Measurements from ENCODE around the gene BRDT.

BRDT gene

DNA sequence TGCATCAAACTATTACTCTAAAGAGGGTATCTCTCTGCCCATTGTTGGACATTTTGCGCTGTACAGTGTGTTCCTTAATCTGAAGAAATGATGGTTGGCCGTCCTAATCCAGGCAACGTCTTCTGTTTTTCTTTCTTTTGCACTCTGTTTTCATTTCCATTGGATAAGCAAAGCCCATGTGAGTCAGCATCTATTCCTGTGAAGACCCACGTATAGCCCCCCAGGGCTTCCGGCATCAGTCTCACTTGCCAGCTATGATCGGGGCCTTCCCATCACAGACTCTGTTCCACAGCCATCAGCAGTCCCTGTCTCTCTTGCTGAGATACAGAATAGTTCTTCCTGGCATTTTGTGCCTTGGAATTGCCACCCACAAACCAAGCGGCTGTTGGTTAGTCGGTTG lies 29.2 kb upstream of the BRDT start:
- Histone ChIP-seq H3K4me3 (ENCODE audit: control insufficient read depth in 1 of 7, extremely low read depth in 1 of 7, insufficient read depth in 4 of 7, low read depth in 2 of 7, low read length in 6 of 7) (no peak overlapping the region), H3K27me3 (replicated peaks in 2 of 5; ENCODE audit: control insufficient read depth in 4 of 5, insufficient read depth in 5 of 5, low read length in 4 of 5) (no peaks in the 10 kb centered on the region), H3K4me1 (ENCODE audit: control extremely low read depth in 1 of 4, control insufficient read depth in 4 of 4, insufficient read depth in 4 of 4, low read length in 3 of 4) (no peaks in the 10 kb centered on the region), H3K27ac (ENCODE audit: insufficient read depth in 1 of 2, low read depth in 1 of 2, low read length in 2 of 2, poor library complexity in 1 of 2, severe bottlenecking in 2 of 2) (no peak overlapping the region), H3K36me3 (ENCODE audit: control insufficient read depth in 4 of 4, insufficient read depth in 4 of 4, low read length in 3 of 4) (no peaks in the 10 kb centered on the region), H3K9me3 (ENCODE audit: control extremely low read depth in 1 of 5, control insufficient read depth in 4 of 5, insufficient read depth in 2 of 5, low read depth in 1 of 5, low read length in 4 of 5) (no peaks in the 10 kb centered on the region)
- WGBS (ENCODE audit: insufficient coverage): 92% methylated on average over 7 of the region's 8 CpGs
- no peak for DNase-seq
- POLR2A ChIA-PET: no interaction called here
- CTCF ChIA-PET: no interaction called here

DNA sequence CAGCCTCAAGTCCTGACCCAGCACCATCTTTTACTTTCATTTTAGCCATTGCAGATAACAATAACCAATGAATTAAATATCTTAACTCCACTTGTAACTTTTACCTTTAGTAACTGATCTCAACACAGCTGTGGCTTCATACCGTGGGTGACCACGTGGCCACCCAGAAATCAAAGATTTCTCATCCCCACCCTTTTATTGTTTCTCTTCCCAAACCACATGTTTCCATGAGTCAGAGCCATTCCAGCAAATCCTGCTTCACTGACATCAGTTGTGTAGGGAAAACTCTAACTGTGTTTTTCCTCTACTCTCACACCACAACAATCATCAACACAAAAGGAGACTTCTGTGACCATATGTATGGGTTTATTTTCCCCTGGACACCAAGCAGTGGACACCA lies 25.1 kb upstream of the BRDT start:
- ChIA-PET CTCF (interaction anchor here (11.6 kb wide), 1 partner anchor 412 kb away, joined by 179 read pairs; no protein-coding TSS in a partner anchor), POLR2A (no interaction called here)
- no peaks in the 10 kb centered on the region for H3K9me3 ChIP-seq (ENCODE audit: control extremely low read depth in 1 of 5, control insufficient read depth in 4 of 5, insufficient read depth in 2 of 5, low read depth in 1 of 5, low read length in 4 of 5)
- no peak overlapping the region for H3K4me3 ChIP-seq (ENCODE audit: control insufficient read depth in 1 of 7, extremely low read depth in 1 of 7, insufficient read depth in 4 of 7, low read depth in 2 of 7, low read length in 6 of 7)
- WGBS (ENCODE audit: insufficient coverage): 100% methylated on average over 2 of the region's 2 CpGs
- H3K27me3 ChIP-seq (replicated peaks in 2 of 5; ENCODE audit: control insufficient read depth in 4 of 5, insufficient read depth in 5 of 5, low read length in 4 of 5): no peaks in the 10 kb centered on the region
- DNase-seq: no peak
- no peak overlapping the region for H3K27ac ChIP-seq (ENCODE audit: insufficient read depth in 1 of 2, low read depth in 1 of 2, low read length in 2 of 2, poor library complexity in 1 of 2, severe bottlenecking in 2 of 2)
- H3K4me1 ChIP-seq (ENCODE audit: control extremely low read depth in 1 of 4, control insufficient read depth in 4 of 4, insufficient read depth in 4 of 4, low read length in 3 of 4): no peaks in the 10 kb centered on the region
- H3K36me3 ChIP-seq (ENCODE audit: control insufficient read depth in 4 of 4, insufficient read depth in 4 of 4, low read length in 3 of 4): no peaks in the 10 kb centered on the region

DNA sequence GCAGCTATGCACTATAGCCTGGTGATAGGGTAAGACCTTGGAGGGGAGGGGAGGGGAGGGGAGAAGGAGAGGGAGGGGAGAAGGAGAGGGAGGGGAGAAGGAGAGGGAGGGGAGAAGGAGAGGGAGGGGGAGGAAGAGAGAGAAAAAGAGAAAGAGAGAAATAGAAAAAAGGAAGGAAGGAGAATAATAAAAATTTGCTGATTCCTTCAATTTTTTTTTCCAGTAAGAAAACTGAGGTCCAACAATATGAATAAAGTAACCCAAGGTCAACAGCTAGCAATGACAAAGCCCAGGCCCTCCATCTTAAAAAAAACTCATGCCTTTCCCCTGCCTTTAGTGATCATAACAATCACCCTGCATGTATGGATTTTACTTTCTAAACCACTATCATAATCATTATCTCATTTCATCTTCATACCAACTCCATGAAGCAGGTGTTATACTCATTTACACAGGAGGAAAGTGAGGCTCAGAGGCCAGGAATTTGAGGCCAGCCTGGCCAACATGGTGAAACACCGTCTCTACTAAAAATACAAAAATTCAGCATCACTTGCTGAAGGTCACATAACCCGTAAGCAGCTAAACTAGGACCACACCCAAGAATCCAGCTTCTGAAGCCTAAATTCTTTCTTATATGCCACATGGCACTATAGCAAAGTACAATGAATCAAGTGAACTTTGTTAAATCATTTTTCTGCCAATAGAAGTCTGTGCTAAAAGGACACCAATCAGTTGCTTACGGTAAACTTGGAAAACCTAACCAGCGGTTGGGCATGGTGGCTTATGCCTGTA lies 23.4 kb upstream of the BRDT start:
- no peak overlapping the region for H3K4me3 ChIP-seq (ENCODE audit: control insufficient read depth in 1 of 7, extremely low read depth in 1 of 7, insufficient read depth in 4 of 7, low read depth in 2 of 7, low read length in 6 of 7)
- H3K27ac ChIP-seq (ENCODE audit: insufficient read depth in 1 of 2, low read depth in 1 of 2, low read length in 2 of 2, poor library complexity in 1 of 2, severe bottlenecking in 2 of 2): no peak overlapping the region
- ChIA-PET CTCF (interaction anchor here (1.0 to 11.6 kb wide), 4 partner anchors 8 to 760 kb away, joined by 3 to 179 read pairs (median 4); no protein-coding TSS in a partner anchor), POLR2A (no interaction called here)
- no peaks in the 10 kb centered on the region for H3K36me3 ChIP-seq (ENCODE audit: control insufficient read depth in 4 of 4, insufficient read depth in 4 of 4, low read length in 3 of 4)
- WGBS (ENCODE audit: insufficient coverage): 100% methylated on average over 2 of the region's 4 CpGs
- H3K4me1 ChIP-seq (ENCODE audit: control extremely low read depth in 1 of 4, control insufficient read depth in 4 of 4, insufficient read depth in 4 of 4, low read length in 3 of 4): no peaks in the 10 kb centered on the region
- H3K9me3 ChIP-seq (ENCODE audit: control extremely low read depth in 1 of 5, control insufficient read depth in 4 of 5, insufficient read depth in 2 of 5, low read depth in 1 of 5, low read length in 4 of 5): no peaks in the 10 kb centered on the region
- DNase-seq: no peak
- H3K27me3 ChIP-seq (replicated peaks in 2 of 5; ENCODE audit: control insufficient read depth in 4 of 5, insufficient read depth in 5 of 5, low read length in 4 of 5): no peaks in the 10 kb centered on the region

DNA sequence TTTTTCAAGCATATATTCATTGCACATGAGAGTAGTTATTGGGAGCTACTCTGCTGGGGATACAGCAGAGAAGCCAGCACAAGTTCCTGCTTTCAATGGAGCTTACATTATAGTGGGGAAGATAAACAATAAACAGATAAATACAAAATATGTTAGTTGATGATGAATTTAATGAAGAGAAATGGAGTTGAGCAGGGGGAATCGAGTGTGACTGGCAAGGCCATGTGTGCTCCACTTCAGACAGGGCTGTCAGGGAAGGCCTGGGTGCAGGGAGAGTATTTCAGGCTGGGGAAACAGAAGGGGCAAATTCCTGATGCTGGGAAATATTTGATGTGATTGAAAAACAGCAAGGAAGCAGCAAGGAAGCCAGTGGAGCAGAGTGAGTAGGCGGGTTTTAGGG lies 21.2 kb upstream of the BRDT start:
- CTCF ChIA-PET: interaction anchor here (1.1 to 11.6 kb wide), 7 partner anchors 11 to 761 kb away, joined by 3 to 179 read pairs (median 4); no protein-coding TSS in a partner anchor
- Histone ChIP-seq H3K4me1 (ENCODE audit: control extremely low read depth in 1 of 4, control insufficient read depth in 4 of 4, insufficient read depth in 4 of 4, low read length in 3 of 4) (no peaks in the 10 kb centered on the region), H3K4me3 (ENCODE audit: control insufficient read depth in 1 of 7, extremely low read depth in 1 of 7, insufficient read depth in 4 of 7, low read depth in 2 of 7, low read length in 6 of 7) (no peak overlapping the region), H3K27me3 (replicated peaks in 2 of 5; ENCODE audit: control insufficient read depth in 4 of 5, insufficient read depth in 5 of 5, low read length in 4 of 5) (no peaks in the 10 kb centered on the region), H3K27ac (ENCODE audit: insufficient read depth in 1 of 2, low read depth in 1 of 2, low read length in 2 of 2, poor library complexity in 1 of 2, severe bottlenecking in 2 of 2) (no peak overlapping the region), H3K36me3 (ENCODE audit: control insufficient read depth in 4 of 4, insufficient read depth in 4 of 4, low read length in 3 of 4) (no peaks in the 10 kb centered on the region), H3K9me3 (ENCODE audit: control extremely low read depth in 1 of 5, control insufficient read depth in 4 of 5, insufficient read depth in 2 of 5, low read depth in 1 of 5, low read length in 4 of 5) (no peaks in the 10 kb centered on the region)
- 92% methylated on average over 2 of the region's 2 CpGs for WGBS (ENCODE audit: insufficient coverage)
- POLR2A ChIA-PET: no interaction called here
- DNase-seq: no peak

DNA sequence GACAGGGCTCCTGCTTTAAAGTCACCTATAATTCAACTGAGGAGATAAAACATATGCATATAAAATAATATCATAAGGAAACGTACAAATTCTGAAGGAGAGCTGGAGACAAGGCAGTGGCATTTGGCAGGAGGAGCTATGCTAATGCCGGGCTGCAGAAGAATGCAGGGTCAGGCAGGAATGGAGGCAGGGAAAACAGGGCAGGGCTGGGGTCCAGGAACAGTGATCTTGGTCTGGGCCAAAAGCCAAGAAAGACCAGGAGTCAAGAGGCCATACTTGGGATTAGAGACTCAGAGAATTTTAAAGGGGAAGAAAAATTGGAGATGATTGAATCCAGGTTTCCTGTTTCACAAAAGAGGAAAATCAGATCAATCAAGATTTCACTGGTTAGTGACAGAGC lies 20.0 kb upstream of the BRDT start:
- Histone ChIP-seq H3K9me3 (ENCODE audit: control extremely low read depth in 1 of 5, control insufficient read depth in 4 of 5, insufficient read depth in 2 of 5, low read depth in 1 of 5, low read length in 4 of 5) (no peaks in the 10 kb centered on the region), H3K27me3 (replicated peaks in 2 of 5; ENCODE audit: control insufficient read depth in 4 of 5, insufficient read depth in 5 of 5, low read length in 4 of 5) (no peaks in the 10 kb centered on the region), H3K4me3 (ENCODE audit: control insufficient read depth in 1 of 7, extremely low read depth in 1 of 7, insufficient read depth in 4 of 7, low read depth in 2 of 7, low read length in 6 of 7) (no peak overlapping the region), H3K27ac (ENCODE audit: insufficient read depth in 1 of 2, low read depth in 1 of 2, low read length in 2 of 2, poor library complexity in 1 of 2, severe bottlenecking in 2 of 2) (no peak overlapping the region), H3K36me3 (ENCODE audit: control insufficient read depth in 4 of 4, insufficient read depth in 4 of 4, low read length in 3 of 4) (no peaks in the 10 kb centered on the region), H3K4me1 (ENCODE audit: control extremely low read depth in 1 of 4, control insufficient read depth in 4 of 4, insufficient read depth in 4 of 4, low read length in 3 of 4) (no peaks in the 10 kb centered on the region)
- POLR2A ChIA-PET: no interaction called here
- WGBS (ENCODE audit: insufficient coverage): 100% methylated on average over 1 of the region's 2 CpGs
- CTCF ChIA-PET: interaction anchor here (0.7 to 11.6 kb wide), 6 partner anchors 10 to 763 kb away, joined by 3 to 179 read pairs (median 4); no protein-coding TSS in a partner anchor
- no peak for DNase-seq

DNA sequence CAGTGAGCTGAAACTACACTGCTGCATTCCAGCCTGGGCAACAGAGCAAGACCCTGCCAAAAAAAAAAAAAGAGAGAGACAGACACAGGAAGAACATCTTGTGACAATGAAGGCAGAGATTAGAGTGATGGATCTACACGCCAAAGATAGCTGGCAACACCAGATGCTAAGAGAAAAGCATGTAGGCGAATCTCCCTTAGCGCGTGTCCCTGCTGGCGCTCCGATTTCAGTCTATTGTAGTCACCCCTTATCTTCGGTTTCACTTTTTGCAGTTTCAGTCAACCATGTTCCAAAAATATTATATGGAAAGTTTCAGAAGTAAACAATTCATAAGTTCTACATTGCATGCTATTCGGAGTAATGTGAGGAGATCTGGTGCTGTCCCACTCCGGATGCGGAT lies 11.6 kb upstream of the BRDT start:
- H3K9me3 ChIP-seq (ENCODE audit: control extremely low read depth in 1 of 5, control insufficient read depth in 4 of 5, insufficient read depth in 2 of 5, low read depth in 1 of 5, low read length in 4 of 5): peaks cover 0 to 12% (median 0%) of the 10 kb centered on the region in 5 experiments
- H3K4me1 ChIP-seq (ENCODE audit: control extremely low read depth in 1 of 4, control insufficient read depth in 4 of 4, insufficient read depth in 4 of 4, low read length in 3 of 4): no peaks in the 10 kb centered on the region
- H3K36me3 ChIP-seq (ENCODE audit: control insufficient read depth in 4 of 4, insufficient read depth in 4 of 4, low read length in 3 of 4): no peaks in the 10 kb centered on the region
- POLR2A ChIA-PET: interaction anchor here (0.6 kb wide), 1 partner anchor 410 kb away, joined by 3 read pairs; no protein-coding TSS in a partner anchor
- CTCF ChIA-PET: no interaction called here
- no peak overlapping the region for H3K4me3 ChIP-seq (ENCODE audit: control insufficient read depth in 1 of 7, extremely low read depth in 1 of 7, insufficient read depth in 4 of 7, low read depth in 2 of 7, low read length in 6 of 7)
- DNase-seq: no peak
- 99% methylated on average over 9 of the region's 10 CpGs for WGBS (ENCODE audit: insufficient coverage)
- H3K27ac ChIP-seq (ENCODE audit: insufficient read depth in 1 of 2, low read depth in 1 of 2, low read length in 2 of 2, poor library complexity in 1 of 2, severe bottlenecking in 2 of 2): no peak overlapping the region
- no peaks in the 10 kb centered on the region for H3K27me3 ChIP-seq (replicated peaks in 2 of 5; ENCODE audit: control insufficient read depth in 4 of 5, insufficient read depth in 5 of 5, low read length in 4 of 5)

DNA sequence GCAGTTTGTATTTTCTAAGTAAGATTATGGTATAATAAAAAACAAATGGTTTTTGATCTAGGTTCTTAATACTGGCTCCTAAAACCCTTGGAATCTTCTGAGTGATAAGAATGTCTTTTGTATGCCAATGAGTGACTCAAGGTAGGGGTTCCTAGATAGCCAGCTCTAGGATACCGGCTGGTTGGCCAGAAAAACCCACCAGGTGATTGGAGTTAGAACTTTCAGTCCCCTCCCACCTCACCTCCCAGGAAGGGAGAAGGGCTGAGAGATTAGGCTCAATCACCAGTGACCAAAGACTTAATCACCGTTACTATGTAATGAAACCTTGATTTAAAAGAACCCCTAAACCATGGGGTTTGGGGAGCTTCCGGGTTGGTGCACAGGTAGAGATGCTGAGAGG lies 8.7 kb upstream of the BRDT start:
- CTCF ChIA-PET: interaction anchor here (1.5 kb wide), 1 partner anchor 12 kb away, joined by 5 read pairs; no protein-coding TSS in a partner anchor
- Histone ChIP-seq H3K4me3 (ENCODE audit: control insufficient read depth in 1 of 7, extremely low read depth in 1 of 7, insufficient read depth in 4 of 7, low read depth in 2 of 7, low read length in 6 of 7) (no peak overlapping the region), H3K36me3 (ENCODE audit: control insufficient read depth in 4 of 4, insufficient read depth in 4 of 4, low read length in 3 of 4) (no peaks in the 10 kb centered on the region)

More for the DNA sequence above, 8.7 kb upstream of the BRDT start:
- Histone ChIP-seq H3K9me3 (ENCODE audit: control extremely low read depth in 1 of 5, control insufficient read depth in 4 of 5, insufficient read depth in 2 of 5, low read depth in 1 of 5, low read length in 4 of 5) (peaks cover 0 to 12% (median 0%) of the 10 kb centered on the region in 5 experiments), H3K27me3 (replicated peaks in 2 of 5; ENCODE audit: control insufficient read depth in 4 of 5, insufficient read depth in 5 of 5, low read length in 4 of 5) (no peaks in the 10 kb centered on the region), H3K4me1 (ENCODE audit: control extremely low read depth in 1 of 4, control insufficient read depth in 4 of 4, insufficient read depth in 4 of 4, low read length in 3 of 4) (no peaks in the 10 kb centered on the region), H3K27ac (ENCODE audit: insufficient read depth in 1 of 2, low read depth in 1 of 2, low read length in 2 of 2, poor library complexity in 1 of 2, severe bottlenecking in 2 of 2) (no peak overlapping the region)
- WGBS (ENCODE audit: insufficient coverage): 100% methylated on average over 1 of the region's 3 CpGs
- no peak for DNase-seq
- POLR2A ChIA-PET: no interaction called here

All from common myeloid progenitor, CD34-positive (primary cell).